A673 (cell line): ENCODE results near the gene INHBC. TPM values are rescaled to one million over a fixed set of nuclear protein-coding genes. Genes with fewer than 3 reads are reported as not detected.
"Not testable (repeated sequence)": the region's sequence is repeated elsewhere in the genome, so short reads cannot be mapped to it uniquely, and the experiment has no call there.

ENCODE experiments used
- BruUV-seq: library from RNA; stranded (reverse); fragments of 400-500 nt; replicated peaks from 2 replicates; lab custom pipeline; 2021; lab: Mats Ljungman, UMichigan
- CTCF ChIA-PET: fragments of 300-600 bp; sonication (Branson Sonifier 250); formaldehyde crosslinking; loops from one replicate; lab custom pipeline; 2022; ENCODE audit warnings: antibody characterized with exemption; lab: Charles Lee
- POLR2A ChIA-PET: fragments of 300-600 bp; sonication (Branson Sonifier 250); formaldehyde crosslinking; loops from one replicate; lab custom pipeline; 2022; ENCODE audit warnings: antibody characterized with exemption; ENCODE audit not compliant: low non-redundant PET; lab: Charles Lee
- DNase-seq: peaks from one replicate; pipeline ENCODE4 v3.0.0-alpha.2; 2015; ENCODE audit warnings: low spot score
- H3K27ac ChIP-seq: fragments of 200-600 bp; sonication (generic); 2 replicates; pipeline ENCODE4 v1.5.1; 2016; ENCODE audit warnings: mixed run types, low read depth, mild to moderate bottlenecking, mixed read lengths, antibody characterized with exemption, low read length; ENCODE audit not compliant: poor library complexity, severe bottlenecking
- H3K27me3 ChIP-seq: fragments of 200-600 bp; sonication (generic); replicated peaks from 2 replicates; pipeline ENCODE4 v1.6.1; 2017; ENCODE audit warnings: mixed run types, low read depth, mild to moderate bottlenecking, mixed read lengths, antibody characterized with exemption, low read length; ENCODE audit not compliant: insufficient read depth, poor library complexity
- H3K36me3 ChIP-seq: fragments of 200-600 bp; sonication (generic); 2 replicates; pipeline ENCODE4 v1.6.1; 2016; ENCODE audit warnings: mixed run types, mild to moderate bottlenecking, mixed read lengths, antibody characterized with exemption, low read length; ENCODE audit not compliant: insufficient read depth, poor library complexity, severe bottlenecking
- H3K4me1 ChIP-seq: fragments of 200-600 bp; sonication (generic); 2 replicates; pipeline ENCODE4 v1.6.1; 2017; ENCODE audit warnings: mixed run types, mild to moderate bottlenecking, mixed read lengths, antibody characterized with exemption, low read length; ENCODE audit not compliant: insufficient read depth, poor library complexity, severe bottlenecking
- H3K4me3 ChIP-seq: fragments of 200-600 bp; sonication (generic); 2 replicates; pipeline ENCODE4 v1.5.1; 2016; ENCODE audit warnings: low read depth, mixed run types, mild to moderate bottlenecking, mixed read lengths, low read length; ENCODE audit not compliant: poor library complexity, severe bottlenecking
- H3K9me3 ChIP-seq: fragments of 200-600 bp; sonication (generic); 2 replicates; pipeline ENCODE4 v1.6.1; 2016; ENCODE audit warnings: mixed run types, low read depth, mild to moderate bottlenecking, mixed read lengths, antibody characterized with exemption, low read length; ENCODE audit not compliant: poor library complexity, severe bottlenecking
- EZH2 ChIP-seq: fragments of 200-600 bp; sonication (generic); IDR thresholded peaks from 2 replicates; pipeline ENCODE4 v1.6.1; 2017; ENCODE audit warnings: borderline replicate concordance, low read depth, mild to moderate bottlenecking, mixed read lengths, antibody characterized with exemption, low read length; ENCODE audit not compliant: poor library complexity, severe bottlenecking
- intact Hi-C: fragments of 100-400 bp; cut with micrococcal nuclease; formaldehyde crosslinking; loops from one replicate; pipeline ENCODE4 v1.10.0; 2022; ENCODE audit not compliant: unreplicated experiment
- total RNA-seq: library from RNA; stranded (reverse); gene quantifications from 2 replicates; pipeline ENCODE4 v1.2.3, GENCODE V29; 2021
- TF ChIP-seq, protein P1 (sequence below): fragments of 300-800, 200-600 bp; sonication (generic); conservative IDR thresholded peaks from 2 replicates; pipeline ENCODE4 v1.5.1; 2017; ENCODE audit warnings: low read depth, mild to moderate bottlenecking, antibody characterized with exemption, low read length, moderate library complexity, mixed read lengths

INHBC gene
- total RNA-seq, 1 experiment from 2014 or later = not detected

DNA sequence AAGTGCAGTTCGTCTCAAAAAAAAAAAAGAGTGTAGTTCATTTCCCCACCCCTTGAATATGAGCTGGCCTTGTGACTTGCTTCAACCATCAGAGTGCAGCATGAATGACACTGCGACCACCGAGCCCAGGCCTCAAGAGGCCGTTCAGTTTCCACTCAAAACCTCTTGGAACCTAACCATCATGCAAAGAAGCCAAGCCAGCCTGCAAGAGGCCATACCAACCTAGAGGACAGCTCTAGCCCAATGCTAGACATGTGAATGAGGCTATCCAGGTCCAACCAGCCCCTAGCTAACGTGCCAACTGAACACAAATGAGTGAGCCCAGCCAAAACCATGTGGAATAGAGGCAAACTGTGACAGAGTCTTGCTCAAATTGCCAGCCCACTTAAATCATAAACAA is 33.4 kb upstream of the INHBC start:
- no TSS peak for BruUV-seq
- no peak overlapping the region for H3K4me3 ChIP-seq
- H3K27me3 ChIP-seq = no peaks in the 10 kb centered on the region
- intact Hi-C loops = no loop called here
- CTCF ChIA-PET = no interaction called here
- DNase-seq = no peak
- no peaks in the 10 kb centered on the region for H3K9me3 ChIP-seq
- POLR2A ChIA-PET = no interaction called here
- no peaks in the 10 kb centered on the region for H3K4me1 ChIP-seq
- no peak for TF ChIP-seq EZH2
- H3K27ac ChIP-seq = no peak overlapping the region
- H3K36me3 ChIP-seq = no peaks in the 10 kb centered on the region

DNA sequence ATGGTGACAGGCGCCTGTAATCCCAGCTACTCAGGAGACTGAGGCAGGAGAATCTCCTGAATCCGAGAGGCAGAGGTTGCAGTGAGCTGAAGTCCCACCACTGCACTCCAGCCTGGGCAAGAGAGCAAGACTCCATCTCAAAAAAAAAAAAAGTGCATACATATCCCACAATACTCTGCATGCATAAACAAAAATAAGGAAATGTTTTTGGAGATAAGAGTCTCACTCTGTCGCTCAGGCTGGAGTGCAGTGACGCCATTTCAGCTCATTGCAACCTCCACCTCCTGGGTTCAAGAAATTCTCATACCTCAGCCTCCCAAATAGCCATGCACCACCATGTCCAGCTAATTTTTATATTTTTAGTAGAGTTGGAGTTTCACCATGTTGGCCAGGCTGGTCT is 32.4 kb upstream of the INHBC start:
- POLR2A ChIA-PET, H3K9me3 ChIP-seq, H3K27me3 ChIP-seq, H3K4me3 ChIP-seq, H3K4me1 ChIP-seq, BruUV-seq, H3K27ac ChIP-seq, CTCF ChIA-PET, intact Hi-C loops, DNase-seq, H3K36me3 ChIP-seq: not testable (repeated sequence)

DNA sequence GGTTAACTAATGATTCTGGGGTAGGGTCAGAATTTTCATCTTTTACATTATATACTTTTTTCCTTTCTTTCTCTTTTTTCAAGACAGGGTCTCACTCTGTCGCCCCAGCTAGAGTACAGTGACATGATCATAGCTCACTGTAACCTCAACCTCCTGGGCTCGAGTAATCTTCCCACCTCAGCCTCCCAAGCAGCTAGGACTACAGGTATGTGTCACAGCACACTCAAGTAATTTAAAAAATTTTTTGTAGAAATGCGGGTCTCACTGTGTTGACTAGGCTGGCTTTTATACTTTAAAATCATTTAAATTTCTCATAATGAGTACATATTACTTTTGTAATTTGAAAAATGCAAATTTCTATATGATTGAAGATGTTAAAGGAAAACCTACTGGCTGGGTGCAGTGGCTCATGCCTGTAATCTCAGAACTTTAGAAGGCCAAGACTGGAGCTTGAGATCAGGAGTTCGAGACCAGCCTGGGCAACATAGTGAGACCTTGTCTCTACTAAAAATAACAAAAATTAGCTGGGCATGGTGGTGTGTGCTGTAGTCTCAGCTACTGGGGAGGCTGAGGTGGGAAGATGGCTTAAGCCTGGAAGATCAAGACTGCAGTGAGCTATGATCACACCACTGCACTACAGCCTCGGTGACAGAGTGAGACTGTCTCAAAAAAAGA is 29.5 kb upstream of the INHBC start:
- no TSS peak for BruUV-seq
- H3K27me3 ChIP-seq = no peaks in the 10 kb centered on the region
- H3K4me3 ChIP-seq = no peak overlapping the region
- ChIA-PET POLR2A (no interaction called here), CTCF (no interaction called here)
- no peaks in the 10 kb centered on the region for H3K36me3 ChIP-seq
- TF ChIP-seq EZH2 = no peak
- TF ChIP-seq, protein P1, sequence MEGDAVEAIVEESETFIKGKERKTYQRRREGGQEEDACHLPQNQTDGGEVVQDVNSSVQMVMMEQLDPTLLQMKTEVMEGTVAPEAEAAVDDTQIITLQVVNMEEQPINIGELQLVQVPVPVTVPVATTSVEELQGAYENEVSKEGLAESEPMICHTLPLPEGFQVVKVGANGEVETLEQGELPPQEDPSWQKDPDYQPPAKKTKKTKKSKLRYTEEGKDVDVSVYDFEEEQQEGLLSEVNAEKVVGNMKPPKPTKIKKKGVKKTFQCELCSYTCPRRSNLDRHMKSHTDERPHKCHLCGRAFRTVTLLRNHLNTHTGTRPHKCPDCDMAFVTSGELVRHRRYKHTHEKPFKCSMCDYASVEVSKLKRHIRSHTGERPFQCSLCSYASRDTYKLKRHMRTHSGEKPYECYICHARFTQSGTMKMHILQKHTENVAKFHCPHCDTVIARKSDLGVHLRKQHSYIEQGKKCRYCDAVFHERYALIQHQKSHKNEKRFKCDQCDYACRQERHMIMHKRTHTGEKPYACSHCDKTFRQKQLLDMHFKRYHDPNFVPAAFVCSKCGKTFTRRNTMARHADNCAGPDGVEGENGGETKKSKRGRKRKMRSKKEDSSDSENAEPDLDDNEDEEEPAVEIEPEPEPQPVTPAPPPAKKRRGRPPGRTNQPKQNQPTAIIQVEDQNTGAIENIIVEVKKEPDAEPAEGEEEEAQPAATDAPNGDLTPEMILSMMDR = no peak
- H3K27ac ChIP-seq = no peak overlapping the region
- H3K9me3 ChIP-seq = no peaks in the 10 kb centered on the region
- no peak for DNase-seq
- intact Hi-C loops = no loop called here
- H3K4me1 ChIP-seq = no peaks in the 10 kb centered on the region

DNA sequence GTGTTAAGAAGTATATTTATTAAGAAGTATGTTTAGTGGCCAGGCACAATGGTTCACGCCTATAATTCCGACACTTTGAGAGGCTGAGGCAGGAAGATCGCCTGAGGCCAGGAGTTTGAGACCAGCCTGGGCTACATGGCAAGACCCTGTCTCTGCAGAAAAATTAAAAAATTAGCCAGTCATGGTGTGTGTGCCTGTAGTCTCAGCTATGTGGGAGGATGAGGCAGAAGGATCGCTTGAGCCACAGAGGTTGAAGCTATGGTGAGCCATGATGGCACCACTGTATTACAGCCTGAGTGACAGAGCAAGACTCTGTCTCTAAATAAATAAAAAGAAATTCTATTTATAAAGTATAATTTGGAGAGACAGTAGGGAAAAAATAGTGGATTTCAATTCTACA is 24.1 kb upstream of the INHBC start:
- POLR2A ChIA-PET = no interaction called here
- Histone ChIP-seq H3K4me3 (no peak overlapping the region), H3K27me3 (no peaks in the 10 kb centered on the region), H3K4me1 (no peaks in the 10 kb centered on the region), H3K27ac (no peak overlapping the region), H3K9me3 (no peaks in the 10 kb centered on the region), H3K36me3 (no peaks in the 10 kb centered on the region)
- CTCF ChIA-PET = no interaction called here
- no peak for DNase-seq
- intact Hi-C loops = no loop called here
- BruUV-seq = no TSS peak
- TF ChIP-seq EZH2 = no peak
- TF ChIP-seq, protein P1 = no peak

DNA sequence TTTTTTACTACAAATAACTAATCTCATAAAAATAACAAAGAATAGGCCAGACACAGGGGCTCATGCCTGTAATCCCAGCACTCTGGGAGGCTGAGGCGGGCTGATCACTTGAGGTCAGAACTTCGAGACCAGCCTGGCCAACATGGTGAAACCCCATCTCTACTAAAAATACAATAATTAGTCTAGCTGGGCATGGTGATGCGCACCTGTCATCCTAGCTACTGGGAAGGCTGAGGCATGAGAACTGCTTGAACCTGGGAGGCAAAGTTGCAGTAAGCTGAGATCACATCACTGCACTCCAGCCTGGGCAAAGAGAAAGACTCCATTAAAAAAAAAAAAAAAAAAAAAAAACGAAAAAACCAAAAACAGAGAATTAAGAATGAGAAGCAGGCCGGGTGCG is 20.4 kb upstream of the INHBC start:
- H3K36me3 ChIP-seq, H3K4me1 ChIP-seq, intact Hi-C loops, H3K27me3 ChIP-seq, H3K9me3 ChIP-seq, CTCF ChIA-PET, DNase-seq, POLR2A ChIA-PET, H3K27ac ChIP-seq, H3K4me3 ChIP-seq, BruUV-seq: not testable (repeated sequence)
